ENCODE data around the gene RBM26.

- TF ChIP-seq CTCF (conservative IDR thresholded peaks at IDR 0.05; ENCODE audit: low read depth in 2 of 2) = no peak
- TF ChIP-seq ETS1 (IDR thresholded peaks at IDR 0.05) = no peak
- no peak for TF ChIP-seq STAT1 (IDR thresholded peaks at IDR 0.05; ENCODE audit: unreplicated experiment)
- TF ChIP-seq POLR2AphosphoS5 (IDR thresholded peaks at IDR 0.05; ENCODE audit: low read depth) = no peak
- TF ChIP-seq EZH2phosphoT487 (IDR thresholded peaks at IDR 0.05; ENCODE audit: unreplicated experiment) = no peak
- TF ChIP-seq EZH2 (IDR thresholded peaks at IDR 0.05; ENCODE audit: low read depth, unreplicated experiment) = no peak
- TF ChIP-seq REST (IDR thresholded peaks at IDR 0.05; ENCODE audit: unreplicated experiment) = no peak
- TF ChIP-seq ZNF114 (CRISPR knock-in tag; IDR thresholded peaks at IDR 0.05) = no peak
- TF ChIP-seq NANOG (IDR thresholded peaks at IDR 0.05; ENCODE audit: borderline replicate concordance) = no peak
These were observed 4.6 kb downstream of the RBM26 start for GRCh38 chr13:79401259-79402070.

All from GM23338 (cell line).